ENCODE measurements around the gene PTPRE.
A peak's percentile ranks its signal among the peaks of the same experiment; 100 is the strongest.

PTPRE gene

GRCh38 chr10:128049226-128050120 is 142.6 kb downstream of the PTPRE start:
- no peak for DNase-seq

GRCh38 chr10:128050121-128050516 is 143.2 kb downstream of the PTPRE start:
- no peak for DNase-seq

GRCh38 chr10:128050936-128051335 is 144.0 kb downstream of the PTPRE start:
- DNase-seq: no peak

- no peak for DNase-seq
Measured at GRCh38 chr10:128051548-128051947, 144.6 kb downstream of the PTPRE start.

GRCh38 chr10:128052696-128053095 is 145.8 kb downstream of the PTPRE start:
- DNase-seq: no peak

- DNase-seq: no peak
Measured at GRCh38 chr10:128053356-128053755, 146.5 kb downstream of the PTPRE start.

GRCh38 chr10:128054163-128054970 is 147.5 kb downstream of the PTPRE start:
- DNase-seq: no peak

GRCh38 chr10:128055061-128055868 is 148.4 kb downstream of the PTPRE start:
- DNase-seq: no peak

- DNase-seq: no peak
Measured at GRCh38 chr10:128056303-128057050, 149.6 kb downstream of the PTPRE start.

GRCh38 chr10:128058106-128058749 is 151.3 kb downstream of the PTPRE start:
- no peak for DNase-seq

- no peak for DNase-seq
Measured at GRCh38 chr10:128058750-128059134, 151.8 kb downstream of the PTPRE start.

GRCh38 chr10:128059266-128059981 is 152.5 kb downstream of the PTPRE start:
- no peak for DNase-seq

- DNase-seq: no peak
Measured at GRCh38 chr10:128059982-128060293, 153.0 kb downstream of the PTPRE start.

GRCh38 chr10:128060341-128061250 is 153.7 kb downstream of the PTPRE start:
- DNase-seq: no peak

GRCh38 chr10:128061306-128062300 is 154.7 kb downstream of the PTPRE start:
- DNase-seq: no peak

- no peak for DNase-seq
Measured at GRCh38 chr10:128062331-128062880, 155.5 kb downstream of the PTPRE start.

GRCh38 chr10:128062881-128063563 is 156.1 kb downstream of the PTPRE start:
- DNase-seq: peak; percentile 12

- no peak for DNase-seq
Measured at GRCh38 chr10:128063736-128064107, 156.8 kb downstream of the PTPRE start.
